A673 (cell line): ENCODE data around the gene UNC5A.

Experiments used
- EZH2 ChIP-seq: fragments of 200-600 bp; sonication (generic); IDR thresholded peaks from 2 replicates; pipeline ENCODE4 v1.6.1; 2017; ENCODE audit warnings: borderline replicate concordance, low read depth, mild to moderate bottlenecking, mixed read lengths, antibody characterized with exemption, low read length; ENCODE audit not compliant: poor library complexity, severe bottlenecking
- TF ChIP-seq, protein P1 (sequence below): fragments of 300-800, 200-600 bp; sonication (generic); conservative IDR thresholded peaks from 2 replicates; pipeline ENCODE4 v1.5.1; 2017; ENCODE audit warnings: low read depth, mild to moderate bottlenecking, antibody characterized with exemption, low read length, moderate library complexity, mixed read lengths

DNA sequence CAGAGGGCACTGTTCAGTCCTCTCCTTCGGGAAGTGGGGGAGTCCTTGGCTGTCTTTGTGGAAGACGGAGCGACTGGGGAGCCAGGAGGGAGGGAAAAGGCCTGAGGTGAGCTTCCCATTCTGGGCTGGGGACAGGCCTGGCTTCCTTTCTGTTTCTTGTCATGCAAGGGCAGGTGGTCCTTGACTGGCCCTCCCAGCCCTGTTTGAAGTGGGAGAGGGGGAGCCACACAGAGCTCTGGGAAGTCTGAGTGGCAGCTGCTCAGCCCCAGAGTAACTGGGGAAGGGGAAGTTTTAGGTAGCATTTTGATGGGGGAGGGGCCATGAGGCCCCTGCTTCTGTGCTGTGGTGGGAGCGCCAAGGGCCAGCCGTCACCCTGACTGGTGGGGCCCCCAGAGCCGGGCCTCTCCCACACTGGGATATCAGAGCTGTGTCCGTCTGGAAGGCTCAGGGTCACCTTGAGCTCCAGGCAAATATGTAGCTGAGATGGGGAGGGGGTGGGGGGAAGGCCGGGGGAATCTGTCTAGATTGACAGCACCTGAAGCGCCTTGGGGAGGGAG, 6.5 kb downstream of the UNC5A start:
- TF ChIP-seq, protein P1, sequence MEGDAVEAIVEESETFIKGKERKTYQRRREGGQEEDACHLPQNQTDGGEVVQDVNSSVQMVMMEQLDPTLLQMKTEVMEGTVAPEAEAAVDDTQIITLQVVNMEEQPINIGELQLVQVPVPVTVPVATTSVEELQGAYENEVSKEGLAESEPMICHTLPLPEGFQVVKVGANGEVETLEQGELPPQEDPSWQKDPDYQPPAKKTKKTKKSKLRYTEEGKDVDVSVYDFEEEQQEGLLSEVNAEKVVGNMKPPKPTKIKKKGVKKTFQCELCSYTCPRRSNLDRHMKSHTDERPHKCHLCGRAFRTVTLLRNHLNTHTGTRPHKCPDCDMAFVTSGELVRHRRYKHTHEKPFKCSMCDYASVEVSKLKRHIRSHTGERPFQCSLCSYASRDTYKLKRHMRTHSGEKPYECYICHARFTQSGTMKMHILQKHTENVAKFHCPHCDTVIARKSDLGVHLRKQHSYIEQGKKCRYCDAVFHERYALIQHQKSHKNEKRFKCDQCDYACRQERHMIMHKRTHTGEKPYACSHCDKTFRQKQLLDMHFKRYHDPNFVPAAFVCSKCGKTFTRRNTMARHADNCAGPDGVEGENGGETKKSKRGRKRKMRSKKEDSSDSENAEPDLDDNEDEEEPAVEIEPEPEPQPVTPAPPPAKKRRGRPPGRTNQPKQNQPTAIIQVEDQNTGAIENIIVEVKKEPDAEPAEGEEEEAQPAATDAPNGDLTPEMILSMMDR = no peak
- TF ChIP-seq EZH2 = no peak
